Middle frontal gyrus (tissue), 1 donor: Measurements from ENCODE around the gene ZEB1.
"Not testable (repeated sequence)": the region's sequence is repeated elsewhere in the genome, so short reads cannot be mapped to it uniquely, and the experiment has no call there.

Experiments used
- DNase-seq: peaks from one replicate; pipeline ENCODE4 v3.0.0-alpha.2; 2015; ENCODE audit warnings: low spot score; ENCODE audit errors: extremely low spot score

ZEB1 gene

DNA sequence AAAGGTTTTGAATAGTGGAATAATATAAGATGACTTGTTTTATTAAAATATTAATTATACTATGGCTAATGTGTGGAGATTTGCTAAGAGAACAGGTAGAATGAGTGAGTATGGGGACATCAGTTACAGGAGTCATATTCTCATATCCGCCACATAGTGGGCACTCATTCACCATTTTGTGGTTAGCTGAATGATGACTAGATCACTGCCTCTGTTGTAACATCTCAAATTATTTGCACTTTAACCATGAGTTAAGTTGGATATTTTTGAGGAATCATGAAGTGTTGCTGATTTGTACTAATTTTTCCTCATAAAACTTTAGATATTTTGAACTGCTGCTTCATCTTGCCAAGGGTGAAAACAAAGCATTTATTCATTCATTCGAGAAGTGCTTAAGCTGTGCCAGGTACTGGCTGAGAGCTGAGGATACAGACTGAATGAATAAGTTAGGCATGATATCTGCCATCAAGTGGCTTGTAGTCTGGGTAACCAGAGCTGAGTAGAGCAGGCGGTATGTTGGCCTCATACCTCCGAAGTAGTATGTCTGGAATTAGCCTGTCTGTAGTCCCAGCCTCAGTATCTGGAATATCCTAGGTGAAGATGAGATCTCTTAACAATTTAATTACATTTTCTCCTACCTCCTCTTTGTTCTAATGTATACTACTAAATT lies 100.5 kb downstream of the ZEB1 start:
- no peak for DNase-seq

DNA sequence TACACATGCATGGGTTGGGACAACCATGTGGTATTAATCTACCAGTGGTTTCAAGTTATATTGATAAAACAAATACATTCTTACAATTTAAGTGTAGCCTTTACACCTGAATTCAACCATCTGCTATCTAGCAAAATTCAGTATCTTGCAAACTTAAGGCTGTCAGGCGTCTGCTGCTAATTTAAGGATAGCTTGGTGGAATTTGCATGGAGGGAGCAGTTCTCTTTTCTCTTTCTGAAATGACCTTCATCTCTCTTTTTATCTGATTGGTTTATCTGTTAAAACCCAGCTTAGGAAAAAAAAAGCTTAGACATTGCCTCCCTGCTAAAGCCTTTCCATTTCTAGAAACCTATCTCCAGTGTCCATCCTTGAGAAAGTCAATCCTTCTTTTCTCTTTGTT lies 102.3 kb downstream of the ZEB1 start:
- no peak for DNase-seq

DNA sequence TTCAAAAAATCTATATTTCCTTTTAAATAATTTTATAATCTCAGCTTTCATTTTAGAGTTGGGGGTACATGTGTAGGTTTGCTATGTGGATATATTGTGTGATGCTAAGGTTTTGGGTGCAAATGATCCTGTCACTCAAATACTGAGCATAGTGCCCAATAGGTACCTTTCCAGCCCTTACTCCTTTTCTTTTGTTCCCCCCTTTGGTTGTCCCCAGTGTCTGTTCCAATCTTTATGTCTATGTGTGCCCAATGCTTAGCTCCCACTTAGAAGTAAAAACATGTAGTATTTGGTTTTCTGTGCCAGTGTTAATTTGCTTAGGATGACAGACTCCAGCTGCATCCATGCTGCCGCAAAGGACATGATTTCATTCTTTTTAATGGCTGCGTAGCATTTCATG lies 103.6 kb downstream of the ZEB1 start:
- DNase-seq, result no peak

DNA sequence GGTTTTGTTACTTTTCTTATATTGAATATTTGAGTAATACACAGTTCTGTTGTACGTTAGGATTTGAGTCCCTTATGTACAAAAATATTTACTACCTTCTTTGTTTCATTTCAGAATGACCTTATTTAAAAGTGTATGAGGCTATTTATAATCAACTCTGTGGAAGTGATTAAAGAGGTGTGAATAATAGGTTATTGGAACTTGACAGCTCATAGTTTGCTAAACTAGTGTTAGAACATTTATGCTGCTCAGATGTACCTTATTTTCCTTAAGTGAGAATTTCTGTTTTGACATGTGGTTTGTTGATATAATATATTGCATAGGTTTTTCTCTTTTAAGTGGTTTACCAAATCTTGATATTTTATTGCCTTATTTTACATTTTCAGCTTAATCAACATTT lies 105.5 kb downstream of the ZEB1 start:
- DNase-seq, result no peak

- no peak for DNase-seq
These were observed 107.4 kb downstream of the ZEB1 start for GRCh38 chr10:31426401-31426800.

DNA sequence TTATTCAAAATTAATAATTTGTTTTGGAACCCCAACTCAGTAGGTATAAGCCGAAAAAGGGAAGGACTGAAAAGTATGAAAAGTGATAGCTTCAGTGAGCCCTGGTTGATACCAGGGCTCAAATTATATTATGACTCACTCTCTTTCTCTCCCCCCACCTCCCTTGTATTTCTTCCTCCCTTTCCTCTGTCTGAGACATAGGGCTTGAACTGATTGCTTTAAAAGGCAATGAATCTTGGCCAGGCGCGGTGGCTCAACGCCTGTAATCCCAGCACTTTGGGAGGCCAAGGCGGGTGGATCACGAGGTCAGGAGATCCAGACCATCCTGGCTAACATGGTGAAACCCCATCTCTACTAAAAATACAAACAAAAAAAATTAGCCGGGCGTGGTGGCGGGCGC lies 108.3 kb downstream of the ZEB1 start:
- not testable (repeated sequence) for DNase-seq

DNA sequence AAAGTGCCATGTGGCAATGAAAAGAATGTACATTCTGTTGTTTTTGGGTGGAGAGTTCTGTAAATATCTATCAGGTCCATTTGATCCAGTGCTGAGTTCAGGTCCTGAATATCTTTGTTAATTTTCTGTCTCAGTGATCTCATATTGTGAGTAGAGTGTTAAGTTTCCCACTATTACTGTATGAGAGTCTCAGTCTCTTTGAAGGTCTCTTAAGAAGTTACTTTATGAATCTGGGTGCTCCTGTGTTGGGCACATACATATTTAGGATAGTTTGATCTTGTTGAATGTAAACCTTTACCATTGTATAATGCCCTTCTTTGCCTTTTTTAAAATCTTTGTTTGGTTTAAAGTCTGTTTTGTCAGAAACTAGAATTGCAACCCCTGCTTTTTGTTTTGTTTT lies 109.5 kb downstream of the ZEB1 start:
- not testable (repeated sequence) for DNase-seq

GRCh38 chr10:31431021-31431420 lies 112.0 kb downstream of the ZEB1 start:
- no peak for DNase-seq

DNA sequence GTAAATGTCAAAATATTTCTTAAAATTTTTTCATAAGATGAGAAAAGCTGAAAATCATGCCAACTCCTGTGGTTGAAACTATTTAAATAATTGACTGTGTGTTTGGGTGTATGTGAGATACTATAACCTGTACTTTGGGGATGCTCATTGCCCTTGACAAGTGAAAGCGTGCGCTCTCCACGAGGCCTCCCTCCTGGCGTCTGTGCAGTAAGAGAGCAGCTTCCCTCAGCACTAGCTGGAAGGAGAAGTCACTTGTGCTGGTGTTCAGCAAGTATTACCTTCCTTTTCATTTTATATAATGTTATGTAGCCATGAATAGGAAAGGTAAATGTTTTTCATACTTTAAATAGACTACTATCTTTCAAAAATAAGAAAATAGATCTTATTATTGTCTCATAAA lies 118.9 kb downstream of the ZEB1 start:
- DNase-seq, result no peak

- DNase-seq, result no peak
These were observed 132.8 kb downstream of the ZEB1 start for GRCh38 chr10:31451766-31452165.

DNA sequence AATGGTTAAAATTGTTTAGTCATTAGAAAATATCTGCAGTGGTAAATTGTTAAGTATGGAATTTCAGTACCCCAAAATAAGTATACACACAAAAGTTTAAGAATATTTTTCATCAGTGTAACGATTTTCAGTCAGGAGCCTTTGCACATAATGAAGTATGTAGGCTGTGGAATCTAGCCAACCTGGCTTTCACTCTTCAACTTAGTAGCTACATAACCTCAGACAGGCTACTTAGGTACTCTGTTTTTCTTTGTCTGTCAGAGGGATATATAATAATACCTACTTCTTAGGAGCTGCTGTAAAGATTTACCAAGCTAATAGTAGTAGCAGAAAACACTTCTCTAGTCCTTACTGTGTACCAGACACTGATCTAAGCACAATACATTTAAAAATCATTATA lies 137.5 kb downstream of the ZEB1 start:
- DNase-seq, result no peak

DNA sequence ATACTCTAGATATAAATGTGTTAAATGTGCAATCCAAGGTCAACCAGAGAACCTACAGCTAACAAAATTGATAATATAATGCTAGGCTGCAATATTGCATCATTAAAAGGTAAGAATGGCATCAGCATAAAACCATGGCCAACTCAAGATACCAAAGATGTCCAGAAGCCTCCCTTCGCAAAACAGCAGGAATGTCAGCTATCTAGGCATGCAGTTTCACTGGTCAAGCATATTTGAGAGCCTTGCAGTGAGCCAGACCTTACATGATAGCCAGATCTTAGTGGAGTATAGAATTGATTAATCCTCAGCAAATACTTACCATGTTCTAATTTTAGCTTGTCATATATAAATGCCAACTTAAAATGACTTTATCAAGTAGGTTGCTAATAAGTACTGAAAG lies 138.8 kb downstream of the ZEB1 start:
- DNase-seq, result no peak

GRCh38 chr10:31458974-31459373 lies 140.0 kb downstream of the ZEB1 start:
- no peak for DNase-seq

DNA sequence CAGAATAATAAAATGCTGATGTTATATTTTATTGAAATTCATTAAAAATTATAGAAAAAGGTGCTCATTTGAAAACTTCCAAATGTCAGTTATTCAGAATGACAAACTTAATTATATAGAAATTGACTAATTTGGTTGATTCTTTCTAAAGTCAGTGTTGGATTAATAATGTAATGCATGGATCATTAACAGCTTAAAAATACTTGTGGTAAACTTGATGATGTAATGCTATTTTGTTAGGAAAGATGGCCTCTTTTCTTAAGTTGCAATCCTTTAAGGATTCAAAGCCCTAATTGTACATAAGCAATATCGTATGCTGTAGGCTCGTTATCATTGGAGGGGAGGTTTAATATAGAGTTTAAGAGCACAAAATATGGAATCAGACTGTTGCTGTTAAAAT lies 141.2 kb downstream of the ZEB1 start:
- no peak for DNase-seq

DNA sequence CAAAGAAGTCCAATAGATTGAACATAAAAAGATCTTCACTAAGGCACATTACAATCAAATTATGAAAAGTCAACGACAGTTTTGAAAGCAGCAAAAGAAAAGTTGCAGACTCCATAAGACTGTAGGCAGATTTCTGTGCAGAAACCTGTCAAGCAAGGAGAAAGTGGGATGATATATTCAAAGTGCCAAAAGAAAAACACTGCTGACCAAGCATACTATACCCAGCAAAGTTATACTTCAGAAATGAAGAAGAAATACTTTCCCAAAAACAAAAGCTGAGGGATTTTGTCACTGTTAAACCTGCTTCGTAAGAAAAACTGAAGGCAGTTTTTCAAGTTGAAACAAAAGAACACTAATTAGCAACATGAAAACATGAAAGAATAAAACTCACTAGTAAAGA lies 145.5 kb downstream of the ZEB1 start:
- DNase-seq, result no peak

GRCh38 chr10:31466313-31466712 lies 147.3 kb downstream of the ZEB1 start:
- DNase-seq, result no peak

GRCh38 chr10:31467791-31468535 lies 148.9 kb downstream of the ZEB1 start:
- no peak for DNase-seq

GRCh38 chr10:31468536-31468859 lies 149.5 kb downstream of the ZEB1 start:
- DNase-seq, result no peak

- DNase-seq, result no peak
These were observed 156.5 kb downstream of the ZEB1 start for GRCh38 chr10:31475519-31475918.

GRCh38 chr10:31476088-31476487 lies 157.1 kb downstream of the ZEB1 start:
- no peak for DNase-seq

DNA sequence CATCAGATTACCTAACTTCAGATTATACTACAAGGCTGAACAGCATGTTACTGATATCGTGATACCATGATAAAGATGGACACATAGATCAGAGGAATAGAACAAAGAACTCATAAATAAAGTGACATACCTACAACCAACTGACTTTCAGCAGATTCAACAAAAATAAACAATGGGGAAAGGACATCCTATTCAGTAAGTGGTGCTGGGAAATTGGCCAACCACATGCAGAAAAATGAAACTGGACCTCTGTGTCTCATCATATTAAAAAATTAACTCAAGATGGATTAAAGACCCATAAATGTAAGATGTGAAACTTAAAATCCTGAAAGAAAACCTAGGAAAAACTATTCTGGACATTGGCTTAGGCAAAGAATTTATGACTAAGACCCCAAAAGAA lies 158.6 kb downstream of the ZEB1 start:
- no peak for DNase-seq

DNA sequence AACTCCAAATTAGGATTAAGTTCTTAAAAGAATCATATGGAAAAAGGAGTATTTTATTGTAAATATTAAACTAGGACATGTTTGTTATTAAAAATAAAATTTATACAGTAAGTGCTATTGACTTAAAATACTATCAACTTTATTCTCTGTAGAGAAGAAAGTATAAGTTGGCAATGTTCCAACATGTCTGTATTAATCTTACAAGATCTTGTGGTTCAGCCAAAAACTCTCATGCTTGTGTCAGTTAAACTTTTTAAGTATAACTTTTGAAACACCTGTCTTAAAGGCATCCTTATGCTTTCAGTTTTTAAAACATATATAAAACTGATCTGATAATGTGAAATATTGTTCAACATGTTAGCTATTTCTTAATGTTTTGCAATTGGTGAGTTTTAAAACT lies 160.7 kb downstream of the ZEB1 start:
- DNase-seq, result no peak

DNA sequence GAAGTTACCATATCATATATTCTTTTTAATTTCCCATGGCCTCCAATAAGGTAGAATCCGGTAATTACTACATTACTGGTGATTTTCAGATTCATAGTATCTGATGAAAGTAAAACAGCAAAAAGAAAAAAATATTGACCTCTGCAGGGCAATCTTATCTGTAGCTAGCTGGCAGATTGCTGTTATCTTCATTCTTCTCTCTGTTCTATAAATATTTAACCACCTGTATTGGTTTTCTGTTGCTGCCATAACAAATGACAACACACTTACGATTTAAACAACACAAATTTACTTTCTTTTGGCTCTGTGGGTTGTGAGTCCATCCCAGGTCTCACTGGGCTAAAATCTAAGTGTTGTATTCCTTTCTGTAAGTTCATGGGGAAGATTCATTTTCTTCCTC lies 164.5 kb downstream of the ZEB1 start:
- no peak for DNase-seq
